GM19240 (cell line): ENCODE results near the gene TLR5.

Experiments
- DNase-seq: peaks from one replicate; pipeline ENCODE4 v3.0.0; 2011; ENCODE audit warnings: low spot score; ENCODE audit not compliant: insufficient read length

Gene TLR5

DNA sequence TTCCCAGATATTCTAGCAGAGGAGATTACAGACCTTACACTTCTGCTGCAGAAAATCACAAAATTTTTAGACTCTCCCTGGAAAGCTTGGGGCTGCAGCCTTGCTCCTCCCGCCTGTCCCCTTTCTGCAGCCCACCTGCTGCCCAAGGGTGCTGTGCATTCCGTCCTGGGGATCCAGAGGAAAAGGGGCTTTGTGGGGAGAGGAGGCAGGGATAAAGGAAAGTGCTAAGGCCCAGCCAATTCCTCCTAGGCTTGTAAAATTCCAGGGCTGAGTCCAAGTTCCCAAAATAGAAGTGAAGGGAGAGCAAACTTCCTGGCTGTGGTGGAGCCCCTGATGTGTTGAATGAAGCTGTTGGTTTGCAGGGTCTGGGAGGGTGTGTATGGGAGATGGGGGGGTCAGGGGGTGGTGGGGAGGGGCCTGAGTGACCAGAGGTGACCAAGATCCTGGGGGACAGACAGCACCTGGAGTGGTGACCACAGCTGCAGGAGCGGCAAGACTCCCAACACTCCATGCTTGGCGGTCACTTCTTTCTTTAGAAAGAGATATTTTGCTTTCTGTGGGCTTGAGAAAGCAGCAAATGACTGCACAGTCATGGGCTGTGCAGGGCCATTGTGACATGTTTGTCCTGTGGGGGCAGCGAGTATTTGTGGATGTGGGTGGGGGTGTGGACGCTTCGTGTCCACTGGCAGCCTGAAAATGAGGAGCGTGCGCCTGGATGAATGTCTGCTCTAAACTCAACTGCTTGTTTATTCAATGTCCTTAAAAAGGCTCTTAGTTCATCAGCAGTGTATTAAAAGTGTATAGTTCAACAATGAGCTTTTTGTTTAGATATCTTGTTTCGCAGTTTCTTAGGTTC lies 68.4 kb downstream of the TLR5 start:
- DNase-seq: no peak

DNA sequence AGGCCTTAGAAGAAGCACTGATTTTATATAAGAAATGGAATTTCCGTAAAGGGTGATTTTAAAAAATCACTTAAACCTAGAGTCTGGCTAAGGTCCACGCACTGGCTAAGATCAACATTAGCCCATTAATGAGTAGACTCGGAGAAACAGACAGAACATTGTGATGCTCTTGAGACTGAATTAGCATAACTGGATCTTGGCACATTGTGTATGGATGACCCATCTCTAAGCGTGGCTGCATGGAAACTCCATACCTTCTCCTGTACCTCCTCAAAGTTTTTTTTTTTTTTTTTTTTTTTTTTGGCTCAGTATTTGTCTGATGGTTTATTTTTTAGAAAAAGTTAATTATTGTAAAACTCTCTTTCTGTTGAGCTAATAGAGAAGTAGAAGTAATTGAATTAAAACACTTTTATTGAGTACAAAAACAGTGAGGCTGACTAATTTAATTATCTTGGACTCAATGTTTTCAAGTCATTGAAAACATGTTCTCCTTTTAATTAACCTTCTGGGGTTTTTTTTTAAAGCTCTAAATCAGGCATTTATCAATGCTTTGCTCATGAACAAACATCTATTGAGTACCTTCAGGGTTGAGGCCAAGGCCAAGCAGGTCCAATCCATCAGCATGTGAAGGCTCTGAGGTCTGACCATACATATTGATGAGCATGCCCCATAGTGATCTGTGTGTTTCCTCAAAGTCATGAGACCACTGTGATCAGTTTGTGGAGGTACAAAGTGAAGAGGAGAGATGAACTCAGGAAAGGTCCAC lies 74.0 kb downstream of the TLR5 start:
- DNase-seq: no peak

DNA sequence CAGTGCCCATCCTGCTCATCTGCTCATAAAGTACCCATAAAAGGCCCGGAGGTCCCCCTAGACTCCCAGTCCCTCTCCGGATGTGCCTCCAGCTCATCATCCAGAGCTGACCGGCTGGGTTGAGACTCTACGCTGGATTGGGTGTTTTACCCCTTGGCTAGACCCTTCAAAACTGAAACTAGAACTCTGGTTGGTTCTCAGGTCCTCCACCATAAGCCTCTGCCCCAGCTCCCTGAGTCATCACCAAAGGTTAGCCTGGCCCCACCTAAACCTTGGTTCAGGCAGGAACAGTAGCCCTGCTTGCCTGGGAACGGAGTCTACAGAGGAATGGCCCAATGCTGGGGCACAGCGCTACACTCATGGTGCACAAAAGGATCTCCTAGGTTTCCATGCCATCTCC lies 75.1 kb downstream of the TLR5 start:
- no peak for DNase-seq

DNA sequence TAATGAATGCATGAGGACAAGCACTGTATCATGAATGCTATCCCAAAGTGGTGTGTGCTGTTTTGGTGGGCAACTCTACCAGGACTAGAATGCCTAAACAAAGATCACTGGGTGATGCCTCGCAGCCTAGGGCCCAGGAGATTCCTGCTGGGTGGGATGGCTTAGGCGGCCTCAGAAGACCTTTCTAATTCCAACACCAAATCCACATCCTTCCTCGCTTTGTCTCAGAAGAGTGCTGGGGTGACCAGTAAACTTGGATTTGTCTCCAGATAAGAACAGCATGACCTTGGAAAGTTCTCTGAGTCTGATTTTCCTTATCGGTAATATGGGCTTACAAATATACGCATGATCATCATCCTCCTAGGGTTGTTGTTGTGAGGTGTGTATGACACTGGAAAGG lies 76.6 kb downstream of the TLR5 start:
- DNase-seq: no peak

DNA sequence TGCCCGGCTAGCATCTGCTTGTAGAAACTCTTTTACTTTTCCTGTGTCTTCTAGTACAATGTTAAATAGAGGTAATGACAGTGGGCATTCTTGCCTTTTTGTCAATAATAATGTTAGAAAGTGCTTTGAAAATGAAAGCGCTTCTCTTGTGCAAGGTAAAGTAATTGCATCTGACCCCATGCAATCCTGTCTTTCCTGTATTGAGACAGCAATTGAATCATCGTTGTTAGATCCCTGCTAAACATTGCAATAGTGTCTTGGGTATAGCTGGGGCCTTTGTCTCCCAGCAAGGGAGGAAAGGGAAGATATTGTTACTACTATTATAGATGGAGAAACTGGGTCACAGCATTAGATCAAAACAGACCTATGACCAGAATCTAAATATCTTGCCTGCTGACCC lies 80.9 kb downstream of the TLR5 start:
- no peak for DNase-seq

DNA sequence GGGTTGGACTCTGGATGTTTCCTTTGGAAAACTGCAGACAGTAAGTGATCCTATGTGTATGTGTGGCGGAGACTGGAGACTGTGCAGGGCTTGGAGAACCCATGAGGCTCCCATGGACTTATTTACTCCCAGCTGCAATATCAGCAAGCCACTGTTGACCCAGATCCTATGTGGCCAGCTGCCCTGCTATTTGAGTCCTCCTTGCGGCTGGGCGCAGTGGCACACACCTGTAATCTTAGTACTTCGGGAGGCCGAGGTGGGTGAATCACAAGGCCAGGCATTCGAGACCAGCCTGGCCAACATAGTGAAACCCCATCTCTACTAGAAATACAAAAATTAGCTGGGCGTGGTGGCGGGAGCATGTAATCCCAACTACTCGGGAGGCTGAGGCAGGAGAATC lies 83.5 kb downstream of the TLR5 start:
- DNase-seq: no peak
